Testis (tissue), 2 donors: Measurements from ENCODE around the gene POLD3.

Source experiments
- CTCF ChIP-seq, 3 experiments: fragments of 450-650 bp in 2 of 3; fragments of 200-600 bp in 1 of 3; sonication (generic) in 1 of 3; IDR thresholded peaks; one replicate each; pipeline ENCODE4 v1.5.1; 2016 to 2019; ENCODE audit warnings: antibody characterized with exemption in 3 of 3, mild to moderate bottlenecking in 2 of 3, moderate library complexity in 1 of 3
- POLR2A ChIP-seq: fragments of 450-650 bp; IDR thresholded peaks from one replicate; pipeline ENCODE4 v1.6.1; 2017; ENCODE audit warnings: antibody characterized with exemption, mild to moderate bottlenecking, moderate library complexity

- no peak for TF ChIP-seq CTCF (IDR thresholded peaks at IDR 0.05)
- TF ChIP-seq POLR2A = no peak
Measured at GRCh38 chr11:74689666-74690065, 97.3 kb downstream of the POLD3 start.
